Calu3 (cell line): ENCODE data around the gene BLACAT1. TPM values are rescaled to one million over a fixed set of nuclear protein-coding genes. Genes with fewer than 3 reads are reported as not detected.

Source experiments
- BruUV-seq: library from RNA; stranded (reverse); fragments of 400-500 nt; replicated peaks from 2 replicates; lab custom pipeline; 2021; lab: Mats Ljungman, UMichigan
- CTCF ChIA-PET: fragments of 300-600 bp; sonication (Branson Sonifier 250); formaldehyde crosslinking; loops from one replicate; lab custom pipeline; 2022; ENCODE audit warnings: antibody characterized with exemption; lab: Charles Lee
- DNase-seq: peaks from one replicate; pipeline ENCODE4 v3.0.0; 2022
- H3K27ac Mint-ChIP-seq: one replicate; pipeline ENCODE4 v1.8.0; 2022; ENCODE audit warnings: mixed read lengths; ENCODE audit not compliant: unreplicated experiment
- H3K27me3 Mint-ChIP-seq: one replicate; pipeline ENCODE4 v1.8.0; 2022; ENCODE audit warnings: mixed read lengths; ENCODE audit not compliant: unreplicated experiment
- H3K36me3 Mint-ChIP-seq: one replicate; pipeline ENCODE4 v1.8.0; 2022; ENCODE audit warnings: mild to moderate bottlenecking, moderate library complexity, mixed read lengths; ENCODE audit not compliant: insufficient read depth, unreplicated experiment
- H3K4me1 Mint-ChIP-seq: one replicate; pipeline ENCODE4 v1.8.0; 2022; ENCODE audit warnings: mild to moderate bottlenecking, low read depth, mixed read lengths; ENCODE audit not compliant: unreplicated experiment
- H3K4me3 Mint-ChIP-seq: one replicate; pipeline ENCODE4 v1.8.0; 2022; ENCODE audit warnings: mild to moderate bottlenecking, low read depth, moderate library complexity, mixed read lengths; ENCODE audit not compliant: unreplicated experiment
- H3K9me3 Mint-ChIP-seq: one replicate; pipeline ENCODE4 v1.8.0; 2022; ENCODE audit warnings: low read depth, mixed read lengths; ENCODE audit not compliant: unreplicated experiment
- intact Hi-C: fragments of 100-400 bp; cut with micrococcal nuclease; formaldehyde crosslinking; loops from one replicate; pipeline ENCODE4 v1.10.0; 2022; ENCODE audit not compliant: unreplicated experiment
- total RNA-seq: library from RNA; stranded (reverse); gene quantifications from 2 replicates; pipeline ENCODE4 v1.2.3, GENCODE V29; 2022
- TF ChIP-seq, protein P1 (sequence below): fragments of 200-600 bp; IDR thresholded peaks from one replicate; pipeline ENCODE4 v1.8.0; 2022; ENCODE audit warnings: antibody characterized with exemption; ENCODE audit not compliant: unreplicated experiment

BLACAT1 gene
- total RNA-seq, 1 experiment from 2014 or later, result 14.2 TPM

DNA sequence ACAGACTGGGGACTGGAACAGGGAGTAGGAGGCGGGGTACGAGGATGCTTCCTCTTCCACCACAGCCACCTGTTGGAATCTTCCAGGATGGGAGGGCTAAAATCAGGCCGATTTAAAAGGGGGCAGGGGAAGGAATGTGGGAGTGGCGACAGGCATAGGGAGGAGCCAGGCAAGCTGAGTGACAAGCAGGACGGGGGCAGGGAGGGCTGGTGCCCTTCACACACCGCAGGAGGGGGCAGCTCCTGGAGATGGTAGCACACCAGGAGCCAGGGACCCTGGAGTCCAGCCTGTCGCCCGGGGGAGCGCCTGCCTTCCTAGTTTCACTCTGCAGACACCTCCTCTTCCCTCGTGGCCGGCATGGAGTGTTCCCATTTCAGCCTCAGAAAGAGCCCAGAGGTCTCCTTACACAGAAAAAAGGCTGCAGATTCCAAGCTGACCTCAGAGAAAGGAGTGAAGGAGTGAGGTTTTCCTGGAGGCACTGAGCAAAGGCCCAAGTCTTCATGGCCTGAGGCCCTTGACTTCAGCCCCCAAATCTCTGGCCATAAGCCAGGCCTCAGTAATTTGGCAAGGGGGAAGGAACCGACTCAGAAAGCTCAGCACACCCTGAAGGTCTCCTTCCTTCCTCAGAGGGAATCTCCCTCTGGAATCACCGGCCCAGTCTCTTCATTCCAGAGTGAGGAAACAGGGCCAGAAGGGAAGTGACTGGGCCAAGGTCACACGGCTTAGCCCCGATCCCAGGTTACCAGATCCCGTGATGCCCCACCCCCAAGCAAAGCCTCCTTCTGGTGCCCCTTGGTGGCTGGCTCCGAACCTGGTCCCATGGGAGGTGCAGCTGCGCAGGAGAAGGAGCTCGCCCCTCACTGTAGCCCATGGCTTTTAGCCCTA, 8.1 kb downstream of the BLACAT1 start:
- no peaks in the 10 kb centered on the region for H3K9me3 Mint-ChIP-seq
- H3K4me1 Mint-ChIP-seq, result peaks cover 62% of the 10 kb centered on the region
- TF ChIP-seq, protein P1, sequence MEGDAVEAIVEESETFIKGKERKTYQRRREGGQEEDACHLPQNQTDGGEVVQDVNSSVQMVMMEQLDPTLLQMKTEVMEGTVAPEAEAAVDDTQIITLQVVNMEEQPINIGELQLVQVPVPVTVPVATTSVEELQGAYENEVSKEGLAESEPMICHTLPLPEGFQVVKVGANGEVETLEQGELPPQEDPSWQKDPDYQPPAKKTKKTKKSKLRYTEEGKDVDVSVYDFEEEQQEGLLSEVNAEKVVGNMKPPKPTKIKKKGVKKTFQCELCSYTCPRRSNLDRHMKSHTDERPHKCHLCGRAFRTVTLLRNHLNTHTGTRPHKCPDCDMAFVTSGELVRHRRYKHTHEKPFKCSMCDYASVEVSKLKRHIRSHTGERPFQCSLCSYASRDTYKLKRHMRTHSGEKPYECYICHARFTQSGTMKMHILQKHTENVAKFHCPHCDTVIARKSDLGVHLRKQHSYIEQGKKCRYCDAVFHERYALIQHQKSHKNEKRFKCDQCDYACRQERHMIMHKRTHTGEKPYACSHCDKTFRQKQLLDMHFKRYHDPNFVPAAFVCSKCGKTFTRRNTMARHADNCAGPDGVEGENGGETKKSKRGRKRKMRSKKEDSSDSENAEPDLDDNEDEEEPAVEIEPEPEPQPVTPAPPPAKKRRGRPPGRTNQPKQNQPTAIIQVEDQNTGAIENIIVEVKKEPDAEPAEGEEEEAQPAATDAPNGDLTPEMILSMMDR, result no peak
- CTCF ChIA-PET, result interaction anchor here (1.0 to 4.0 kb wide), 6 partner anchors 10 to 96 kb away, joined by 3 to 38 read pairs (median 4); no protein-coding TSS in a partner anchor
- intact Hi-C loops, result no loop called here
- DNase-seq, result peak; percentile 57
- peak overlapping the region; percentile 98 for H3K27ac Mint-ChIP-seq
- H3K27me3 Mint-ChIP-seq, result no peaks in the 10 kb centered on the region
- BruUV-seq, result TSS peak; percentile 25
- H3K36me3 Mint-ChIP-seq, result peaks cover 76% of the 10 kb centered on the region
- H3K4me3 Mint-ChIP-seq, result peak overlapping the region; percentile 100

DNA sequence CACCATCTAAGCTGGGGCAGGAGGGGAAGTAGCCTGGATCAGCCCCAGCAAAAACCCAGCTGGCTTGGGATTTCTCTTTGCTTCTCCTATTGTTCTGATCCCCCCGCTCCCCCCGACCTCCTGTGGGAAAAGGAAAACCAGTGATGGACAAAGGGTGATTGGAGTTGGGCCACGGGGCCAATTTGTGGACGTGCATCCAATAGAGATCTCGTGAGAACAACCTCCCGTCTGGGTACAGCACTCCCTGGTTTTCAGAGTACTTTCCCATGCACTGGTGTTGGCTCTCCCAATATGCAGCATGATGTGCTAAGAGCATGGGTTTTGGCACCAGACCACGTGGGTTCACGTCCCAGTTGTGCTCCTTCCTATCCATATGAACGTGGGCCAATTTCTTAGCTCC, 9.0 kb downstream of the BLACAT1 start:
- Mint-ChIP-seq H3K27ac (peak overlapping the region; percentile 98), H3K9me3 (no peaks in the 10 kb centered on the region), H3K4me3 (peak overlapping the region; percentile 100), H3K36me3 (peaks cover 85% of the 10 kb centered on the region), H3K4me1 (peaks cover 70% of the 10 kb centered on the region), H3K27me3 (no peaks in the 10 kb centered on the region)
- TF ChIP-seq, protein P1, result no peak
- intact Hi-C loops, result no loop called here
- CTCF ChIA-PET, result interaction anchor here (1.2 to 4.0 kb wide), 4 partner anchors 9 to 97 kb away, joined by 3 to 38 read pairs (median 4); no protein-coding TSS in a partner anchor
- DNase-seq, result no peak
- no TSS peak for BruUV-seq

GRCh38 chr1:205445646-205445935, 10.3 kb downstream of the BLACAT1 start:
- CTCF ChIA-PET, result no interaction called here
- TF ChIP-seq, protein P1, result no peak
- BruUV-seq, result no TSS peak

GRCh38 chr1:205444931-205445645, 10.8 kb downstream of the BLACAT1 start:
- peaks cover 87% of the 10 kb centered on the region for H3K36me3 Mint-ChIP-seq
- TF ChIP-seq, protein P1, result no peak
- CTCF ChIA-PET, result interaction anchor here (0.6 kb wide), 1 partner anchor 266 kb away, joined by 8 read pairs; no protein-coding TSS in a partner anchor
- H3K4me3 Mint-ChIP-seq, result no peak overlapping the region
- DNase-seq, result no peak
- no TSS peak for BruUV-seq
- H3K27me3 Mint-ChIP-seq, result no peaks in the 10 kb centered on the region
- no peaks in the 10 kb centered on the region for H3K9me3 Mint-ChIP-seq
- peaks cover 71% of the 10 kb centered on the region for H3K4me1 Mint-ChIP-seq
- intact Hi-C loops, result no loop called here
- H3K27ac Mint-ChIP-seq, result no peak overlapping the region

More at GRCh38 chr1:205445646-205445935, 10.3 kb downstream of the BLACAT1 start:
- Mint-ChIP-seq H3K27me3 (no peaks in the 10 kb centered on the region), H3K4me3 (no peak overlapping the region), H3K36me3 (peaks cover 87% of the 10 kb centered on the region), H3K4me1 (peaks cover 70% of the 10 kb centered on the region), H3K27ac (no peak overlapping the region), H3K9me3 (no peaks in the 10 kb centered on the region)
- intact Hi-C loops, result no loop called here
- no peak for DNase-seq
